HG03025 (cell line): Measurements from ENCODE around the gene OR1J1.

Experiments used
- ATAC-seq: cut with Tn5 transposase; IDR thresholded peaks from one replicate; pipeline ENCODE4 v1.9.1; 2021; ENCODE audit warnings: mild to moderate bottlenecking, moderate library complexity; ENCODE audit not compliant: unreplicated experiment, low FRiP score

OR1J1 gene, protein sequence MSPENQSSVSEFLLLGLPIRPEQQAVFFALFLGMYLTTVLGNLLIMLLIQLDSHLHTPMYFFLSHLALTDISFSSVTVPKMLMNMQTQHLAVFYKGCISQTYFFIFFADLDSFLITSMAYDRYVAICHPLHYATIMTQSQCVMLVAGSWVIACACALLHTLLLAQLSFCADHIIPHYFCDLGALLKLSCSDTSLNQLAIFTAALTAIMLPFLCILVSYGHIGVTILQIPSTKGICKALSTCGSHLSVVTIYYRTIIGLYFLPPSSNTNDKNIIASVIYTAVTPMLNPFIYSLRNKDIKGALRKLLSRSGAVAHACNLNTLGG

DNA sequence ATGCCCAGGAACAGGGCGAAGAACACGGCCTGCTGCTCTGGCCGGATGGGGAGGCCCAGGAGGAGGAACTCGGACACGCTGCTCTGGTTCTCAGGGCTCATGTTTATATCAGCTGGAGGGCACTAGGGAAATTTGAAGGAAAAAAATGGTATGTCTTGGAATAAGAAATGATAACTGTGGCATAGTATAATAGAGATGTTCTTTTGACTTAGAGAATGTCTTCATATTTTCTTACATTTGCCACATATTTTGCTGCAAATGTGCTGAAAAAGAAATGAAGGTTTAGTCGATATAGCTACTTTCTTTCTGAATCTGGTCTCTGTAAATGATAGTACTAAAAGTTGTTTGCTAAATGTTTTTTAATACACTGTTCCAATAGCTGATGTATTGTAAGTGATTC, at the start of gene OR1J1:
TSS of gene OR1J1 (minus strand) at position 101 of the 400 bp plus-strand sequence. CDS start at position 101, 0 bp downstream.
- ATAC-seq, result no peak

DNA sequence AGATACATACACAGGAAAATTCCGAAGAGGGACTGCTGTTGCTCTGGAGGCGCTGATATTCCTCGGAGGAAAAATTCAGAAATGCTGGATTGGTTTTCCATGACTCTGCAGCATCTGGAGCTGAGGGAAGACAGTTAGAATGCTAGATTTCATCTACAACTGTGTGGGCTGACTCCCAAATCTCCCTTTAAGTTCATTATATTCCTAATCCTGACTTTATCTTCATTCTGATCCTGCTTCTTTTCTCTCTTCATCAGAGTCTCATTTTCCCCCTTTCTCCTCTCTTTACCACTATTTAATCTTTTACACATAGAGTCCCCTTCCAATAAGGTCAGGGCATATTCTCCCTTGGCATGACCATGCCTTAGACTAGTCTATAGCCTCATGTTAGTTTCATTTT, 49.5 kb upstream of the OR1J1 start, which contains the start of gene OR1N1:
TSS of gene OR1N1 (minus strand) at position 101 of the 400 bp plus-strand sequence. CDS start at position 101, 0 bp downstream.
- ATAC-seq, result no peak

DNA sequence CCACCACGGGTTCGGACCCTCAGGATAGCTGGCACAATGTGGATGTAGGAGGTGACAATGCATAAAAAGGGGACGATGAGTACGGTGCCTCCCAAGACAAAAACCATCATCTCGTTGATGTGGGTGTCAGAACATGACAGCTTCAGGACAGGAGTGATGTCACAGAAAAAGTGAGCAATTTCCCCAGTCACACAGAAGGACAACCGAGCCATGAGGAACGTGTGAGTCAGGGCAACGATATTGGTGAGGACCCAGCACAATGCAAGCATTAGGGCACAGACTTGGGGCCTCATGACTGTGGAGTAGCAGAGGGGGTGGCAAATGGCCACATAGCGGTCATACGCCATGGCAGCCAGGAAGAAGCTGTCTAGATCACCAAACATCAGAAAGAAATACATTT, 48.9 kb upstream of the OR1J1 start:
- no peak for ATAC-seq

DNA sequence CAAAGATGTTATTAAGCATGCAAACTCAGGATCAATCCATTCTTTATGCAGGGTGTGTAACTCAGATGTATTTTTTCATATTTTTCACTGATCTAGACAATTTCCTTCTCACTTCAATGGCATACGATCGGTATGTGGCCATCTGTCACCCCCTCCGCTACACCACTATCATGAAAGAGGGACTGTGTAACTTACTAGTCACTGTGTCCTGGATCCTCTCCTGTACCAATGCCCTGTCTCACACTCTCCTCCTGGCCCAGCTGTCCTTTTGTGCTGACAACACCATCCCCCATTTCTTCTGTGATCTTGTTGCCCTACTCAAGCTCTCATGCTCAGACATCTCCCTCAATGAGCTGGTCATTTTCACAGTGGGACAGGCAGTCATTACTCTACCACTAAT, 41.6 kb upstream of the OR1J1 start:
- ATAC-seq, result no peak

DNA sequence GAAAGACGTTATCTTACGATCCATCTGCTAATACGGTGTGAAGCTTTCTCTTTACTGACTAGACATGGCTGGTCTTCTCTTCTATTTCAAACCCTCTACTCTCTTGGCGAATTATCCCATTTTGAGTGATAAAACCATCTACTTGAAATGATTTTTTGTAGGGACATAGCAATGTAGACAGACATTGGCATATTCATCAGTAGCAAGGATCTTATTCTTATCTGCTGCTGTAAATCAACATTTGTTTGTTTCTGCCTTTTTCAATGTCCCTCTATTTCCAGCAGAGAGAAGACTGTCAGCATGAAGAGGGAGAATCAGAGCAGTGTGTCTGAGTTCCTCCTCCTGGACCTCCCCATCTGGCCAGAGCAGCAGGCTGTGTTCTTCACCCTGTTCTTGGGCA, 41.1 kb upstream of the OR1J1 start, which contains the start of gene OR1J4:
TSS of gene OR1J4 (plus strand) at position 301 of the 400 bp plus-strand sequence. CDS start at position 301, 0 bp downstream.
- no peak for ATAC-seq

DNA sequence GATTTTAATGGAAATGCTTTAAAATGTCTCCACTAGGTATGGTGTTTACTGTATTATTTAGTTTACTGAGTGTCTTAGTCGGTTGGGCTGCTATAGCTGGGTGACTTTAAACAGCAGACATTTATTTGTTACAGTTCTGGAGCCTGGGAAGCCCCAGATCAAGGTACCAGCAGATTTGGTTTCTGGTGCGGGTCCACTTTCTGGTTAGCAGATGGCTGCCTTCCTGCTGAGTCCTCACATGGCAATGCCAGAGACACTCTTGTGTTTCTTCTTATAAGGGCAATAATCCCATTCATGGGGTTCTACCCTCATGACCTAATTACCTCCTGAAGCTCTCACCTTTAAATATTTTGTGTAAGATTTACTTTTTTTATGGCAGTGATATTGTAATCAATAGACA, 40.5 kb upstream of the OR1J1 start:
- no peak for ATAC-seq

DNA sequence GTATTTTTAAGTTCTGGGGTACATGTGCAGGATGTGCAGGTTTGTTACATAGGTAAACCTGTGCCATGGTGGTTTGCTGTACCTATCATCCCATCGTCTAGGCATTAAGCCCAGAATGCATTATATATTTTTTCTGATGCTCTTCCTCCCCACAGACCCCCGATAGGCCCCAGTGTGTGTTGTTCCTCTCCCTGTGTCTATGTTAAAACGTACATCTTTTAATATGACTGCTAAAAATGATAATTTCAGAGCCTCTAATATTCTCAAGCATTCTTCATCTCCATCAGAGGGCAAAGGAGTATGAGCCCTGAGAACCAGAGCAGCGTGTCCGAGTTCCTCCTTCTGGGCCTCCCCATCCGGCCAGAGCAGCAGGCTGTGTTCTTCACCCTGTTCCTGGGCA, 32.8 kb upstream of the OR1J1 start, which contains the start of gene OR1J2:
TSS of gene OR1J2 (plus strand) at position 301 of the 400 bp plus-strand sequence. CDS start at position 301, 0 bp downstream.
- ATAC-seq, result no peak

GRCh38 chr9:122506964-122507363, 29.2 kb upstream of the OR1J1 start:
- no peak for ATAC-seq

GRCh38 chr9:122498883-122499288, 21.2 kb upstream of the OR1J1 start:
- ATAC-seq, result no peak

- no peak for ATAC-seq
Measured at GRCh38 chr9:122479062-122479461, 1.3 kb upstream of the OR1J1 start.

GRCh38 chr9:122477346-122477745, 380 bp downstream of the OR1J1 start:
- no peak for ATAC-seq

DNA sequence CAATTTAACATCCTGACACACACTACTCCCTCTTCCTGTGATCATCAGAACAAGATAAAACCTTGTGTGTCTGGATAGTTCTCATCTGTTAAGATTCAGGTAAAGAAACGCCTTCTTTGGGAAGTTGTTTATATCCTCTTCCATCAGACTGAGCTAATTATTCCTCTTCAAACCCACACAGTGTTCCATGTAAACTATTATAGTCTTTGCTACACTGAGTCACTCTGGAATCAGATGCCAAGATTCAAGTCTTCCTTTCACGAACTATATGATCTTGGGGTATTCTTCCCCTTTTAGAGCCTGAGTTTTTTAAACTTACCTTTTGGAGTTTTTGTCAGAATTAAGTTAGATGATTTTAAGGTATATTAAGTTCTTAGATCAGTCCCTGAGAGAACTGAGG, 2.0 kb downstream of the OR1J1 start:
- no peak for ATAC-seq

DNA sequence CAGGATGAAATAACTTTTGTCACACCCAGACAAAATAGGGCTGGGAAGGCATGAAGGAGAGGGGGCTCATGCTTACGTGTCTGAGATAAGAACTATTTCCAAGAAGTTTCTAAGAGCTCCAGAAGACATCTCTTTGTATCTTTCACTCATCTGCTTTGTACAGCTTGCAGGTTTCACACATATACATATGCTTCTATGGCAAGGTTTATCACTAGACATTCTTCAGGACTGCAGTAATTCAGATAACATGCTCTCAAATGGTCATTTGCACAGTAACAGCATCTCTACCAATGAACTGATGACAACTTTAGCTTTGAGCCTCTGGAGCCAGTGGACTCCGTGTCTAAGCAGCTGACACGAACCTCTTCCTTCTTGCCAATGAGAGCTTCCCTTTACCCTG, 3.2 kb downstream of the OR1J1 start:
- no peak for ATAC-seq

GRCh38 chr9:122468735-122469134, 9.0 kb downstream of the OR1J1 start:
- no peak for ATAC-seq

GRCh38 chr9:122466456-122466855, 11.3 kb downstream of the OR1J1 start:
- ATAC-seq, result no peak

GRCh38 chr9:122464633-122465567, 12.8 kb downstream of the OR1J1 start:
- ATAC-seq, result no peak

DNA sequence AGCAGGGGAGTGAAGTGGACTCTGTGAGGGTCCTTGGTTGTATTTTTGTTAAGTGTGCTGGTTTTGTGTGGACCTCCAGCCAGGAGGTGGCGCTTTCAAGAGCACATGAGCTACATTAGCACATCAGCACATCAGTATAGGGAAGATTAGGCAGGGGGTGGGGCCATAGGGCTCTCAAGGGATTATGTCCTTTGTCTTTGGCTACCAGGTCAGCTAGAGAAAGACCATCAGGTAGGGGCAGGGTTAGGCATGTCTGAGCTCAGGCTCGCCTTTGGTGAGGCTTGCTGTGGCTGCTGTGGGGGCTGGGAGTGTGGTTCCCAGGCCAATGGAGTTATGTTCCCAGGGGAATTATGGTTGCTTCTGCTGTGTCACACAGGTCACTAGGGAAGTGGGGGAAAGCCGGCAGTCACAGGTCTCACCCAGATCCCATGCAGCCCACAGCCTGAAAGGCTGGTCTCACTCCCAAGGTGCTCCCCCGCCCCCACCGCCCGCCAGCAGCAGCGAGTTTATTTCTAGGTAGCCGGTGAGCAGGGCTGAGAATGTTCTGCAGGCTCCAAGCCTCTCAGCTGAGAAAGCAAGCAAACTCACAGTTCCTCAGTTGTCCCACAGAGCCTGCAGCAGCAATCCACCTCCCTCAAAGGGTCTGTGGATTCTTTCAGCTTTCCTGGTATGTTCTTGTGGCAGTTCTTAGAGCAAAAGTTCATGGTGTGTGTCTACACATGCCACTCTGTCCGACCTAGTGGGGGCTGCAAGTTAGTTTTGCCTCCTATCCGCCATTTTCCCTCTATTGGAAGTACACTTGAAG, 13.7 kb downstream of the OR1J1 start:
- ATAC-seq, result no peak

GRCh38 chr9:122457787-122458186, 19.9 kb downstream of the OR1J1 start:
- no peak for ATAC-seq

DNA sequence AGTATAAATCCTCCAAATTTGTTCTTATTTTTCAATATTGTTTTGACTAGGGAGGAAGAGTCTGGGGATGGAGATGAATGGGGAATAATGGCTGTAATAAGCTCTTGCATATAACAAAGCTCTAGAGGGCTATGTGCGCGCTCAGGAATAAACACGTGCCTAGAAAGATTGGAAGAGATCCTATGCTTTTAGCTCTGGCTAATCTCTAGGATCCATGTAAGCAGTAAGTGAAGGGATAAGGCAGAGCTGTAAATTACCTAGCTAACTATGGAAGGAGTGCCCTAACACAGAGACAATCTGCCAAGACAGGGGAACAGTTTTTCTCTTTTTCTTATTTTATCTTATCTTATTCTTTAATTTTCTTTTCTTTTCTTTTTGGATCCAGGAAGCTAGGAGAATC, 21.6 kb downstream of the OR1J1 start:
- ATAC-seq, result no peak

GRCh38 chr9:122453677-122454135, 24.0 kb downstream of the OR1J1 start:
- ATAC-seq, result no peak
